ENCODE data around the gene EXOSC2.

DNA sequence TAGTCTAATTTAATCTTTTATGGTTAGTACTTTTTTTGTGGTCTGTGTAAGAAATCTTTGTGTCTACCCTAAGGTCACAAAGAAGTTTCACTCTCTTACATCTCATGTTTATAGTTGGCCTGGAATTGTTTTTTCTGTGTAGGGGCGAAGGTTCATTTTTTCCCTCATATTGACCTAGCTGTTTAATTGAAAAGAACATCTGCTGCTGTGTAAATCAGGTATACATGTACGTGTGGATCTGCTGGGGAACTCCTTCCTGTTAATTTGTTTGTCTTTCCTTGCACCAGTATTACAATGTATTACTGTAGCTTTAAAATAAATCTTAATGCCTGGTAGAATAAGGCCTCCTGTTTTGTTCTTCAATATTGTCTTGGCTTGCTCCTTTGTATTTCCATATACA lies 37.8 kb downstream of the EXOSC2 start:
- TF ChIP-seq POLR2AphosphoS5 (IDR thresholded peaks at IDR 0.05): no peak
- TF ChIP-seq, protein P1, sequence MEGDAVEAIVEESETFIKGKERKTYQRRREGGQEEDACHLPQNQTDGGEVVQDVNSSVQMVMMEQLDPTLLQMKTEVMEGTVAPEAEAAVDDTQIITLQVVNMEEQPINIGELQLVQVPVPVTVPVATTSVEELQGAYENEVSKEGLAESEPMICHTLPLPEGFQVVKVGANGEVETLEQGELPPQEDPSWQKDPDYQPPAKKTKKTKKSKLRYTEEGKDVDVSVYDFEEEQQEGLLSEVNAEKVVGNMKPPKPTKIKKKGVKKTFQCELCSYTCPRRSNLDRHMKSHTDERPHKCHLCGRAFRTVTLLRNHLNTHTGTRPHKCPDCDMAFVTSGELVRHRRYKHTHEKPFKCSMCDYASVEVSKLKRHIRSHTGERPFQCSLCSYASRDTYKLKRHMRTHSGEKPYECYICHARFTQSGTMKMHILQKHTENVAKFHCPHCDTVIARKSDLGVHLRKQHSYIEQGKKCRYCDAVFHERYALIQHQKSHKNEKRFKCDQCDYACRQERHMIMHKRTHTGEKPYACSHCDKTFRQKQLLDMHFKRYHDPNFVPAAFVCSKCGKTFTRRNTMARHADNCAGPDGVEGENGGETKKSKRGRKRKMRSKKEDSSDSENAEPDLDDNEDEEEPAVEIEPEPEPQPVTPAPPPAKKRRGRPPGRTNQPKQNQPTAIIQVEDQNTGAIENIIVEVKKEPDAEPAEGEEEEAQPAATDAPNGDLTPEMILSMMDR (IDR thresholded peaks at IDR 0.05): no peak

Data from esophagus muscularis mucosa (tissue), 3 donors.